OCI-LY7 (cell line): ENCODE measurements around the gene CLP1. TPM values are rescaled to one million over a fixed set of nuclear protein-coding genes. Genes with fewer than 3 reads are reported as not detected.

Experiments used
- BruUV-seq: library from RNA; stranded (reverse); fragments of 400-500 nt; replicated peaks from 2 replicates; lab custom pipeline; 2021; lab: Mats Ljungman, UMichigan
- CTCF ChIA-PET: fragments of 300-600 bp; sonication (Branson Sonifier 250); formaldehyde crosslinking; loops from one replicate; lab custom pipeline; 2022; ENCODE audit warnings: antibody characterized with exemption; ENCODE audit not compliant: unreplicated experiment; lab: Charles Lee
- POLR2A ChIA-PET: fragments of 300-600 bp; sonication (Branson Sonifier 250); formaldehyde crosslinking; loops from one replicate; lab custom pipeline; 2022; ENCODE audit warnings: antibody characterized with exemption; lab: Charles Lee
- DNase-seq: peaks from one replicate; pipeline ENCODE4 v3.0.0-alpha.2; 2015; ENCODE audit warnings: low spot score
- H2AFZ ChIP-seq: fragments of 200-600 bp; sonication (generic), shearing (Covaris generic); 2 replicates; pipeline ENCODE4 v1.6.1; 2014; ENCODE audit warnings: mild to moderate bottlenecking, antibody characterized with exemption, low read length, moderate library complexity
- H3K27ac ChIP-seq: fragments of 200-600 bp; sonication (generic); 2 replicates; pipeline ENCODE4 v1.5.1; 2014; ENCODE audit warnings: mixed run types, low read depth, mild to moderate bottlenecking, moderate library complexity, low read length, inconsistent platforms; ENCODE audit not compliant: poor library complexity, severe bottlenecking
- H3K36me3 ChIP-seq: fragments of 200-600 bp; sonication (generic); 2 replicates; pipeline ENCODE4 v1.6.1; 2014; ENCODE audit warnings: mild to moderate bottlenecking, antibody characterized with exemption, low read length, moderate library complexity, mixed read lengths; ENCODE audit not compliant: insufficient read depth
- H3K4me1 ChIP-seq: fragments of 200-600 bp; sonication (generic); 2 replicates; pipeline ENCODE4 v1.5.1; 2014; ENCODE audit warnings: mild to moderate bottlenecking, low read length; ENCODE audit not compliant: insufficient read depth, poor library complexity, severe bottlenecking
- H3K4me2 ChIP-seq: fragments of 200-600 bp; sonication (generic); 2 replicates; pipeline ENCODE4 v1.6.1; 2014; ENCODE audit warnings: mild to moderate bottlenecking, low read length
- H3K4me3 ChIP-seq: fragments of 200-600 bp; sonication (generic); 2 replicates; pipeline ENCODE4 v1.5.1; 2014; ENCODE audit warnings: mild to moderate bottlenecking, low read depth, low read length; ENCODE audit not compliant: poor library complexity, severe bottlenecking
- H3K79me2 ChIP-seq: fragments of 200-600 bp; sonication (generic); 2 replicates; pipeline ENCODE4 v1.6.1; 2016; ENCODE audit warnings: low read depth, mild to moderate bottlenecking, low read length, moderate library complexity, mixed read lengths; ENCODE audit not compliant: insufficient read depth
- H3K9me2 ChIP-seq: fragments of 200-600 bp; sonication (generic); 2 replicates; pipeline ENCODE4 v1.6.1; 2016; ENCODE audit warnings: mild to moderate bottlenecking, low read length, mixed read lengths; ENCODE audit not compliant: insufficient read depth
- H3K9me3 ChIP-seq: fragments of 200-600 bp; sonication (generic); 2 replicates; pipeline ENCODE4 v1.6.1; 2014; ENCODE audit warnings: mild to moderate bottlenecking, mixed run types, low read length, mixed read lengths
- H4K20me1 ChIP-seq: fragments of 200-600 bp; sonication (generic); 2 replicates; pipeline ENCODE4 v1.6.1; 2014; ENCODE audit warnings: mild to moderate bottlenecking, antibody characterized with exemption, low read length, moderate library complexity, mixed read lengths; ENCODE audit not compliant: insufficient read depth
- CTCF ChIP-seq: fragments of 200-600 bp; sonication (generic); conservative IDR thresholded peaks from 2 replicates; pipeline ENCODE4 v1.5.1; 2014; ENCODE audit warnings: mild to moderate bottlenecking, antibody characterized with exemption, low read length, moderate library complexity, mixed read lengths
- EZH2phosphoT487 ChIP-seq: fragments of 200-600 bp; sonication (generic); IDR thresholded peaks from 2 replicates; pipeline ENCODE4 v1.6.1; 2018; ENCODE audit warnings: low read depth, borderline replicate concordance, mild to moderate bottlenecking, mixed run types, antibody characterized with exemption, low read length, moderate library complexity, mixed read lengths
- intact Hi-C: fragments of 100-400 bp; cut with micrococcal nuclease; formaldehyde crosslinking; loops from one replicate; pipeline ENCODE4 v1.10.0; 2022; ENCODE audit not compliant: unreplicated experiment
- total RNA-seq, 2 experiments: library from RNA; depleted of rRNA in 1 of 2; stranded (reverse); fragments of >200 nt in 1 of 2; shearing (Covaris generic) in 1 of 2; gene quantifications; 2 replicates each; pipeline ENCODE4 v1.2.3, GENCODE V29; 2014 to 2022

CLP1 gene
- total RNA-seq, 2 experiments from 2014 or later = 18.5 to 20.8 TPM

DNA sequence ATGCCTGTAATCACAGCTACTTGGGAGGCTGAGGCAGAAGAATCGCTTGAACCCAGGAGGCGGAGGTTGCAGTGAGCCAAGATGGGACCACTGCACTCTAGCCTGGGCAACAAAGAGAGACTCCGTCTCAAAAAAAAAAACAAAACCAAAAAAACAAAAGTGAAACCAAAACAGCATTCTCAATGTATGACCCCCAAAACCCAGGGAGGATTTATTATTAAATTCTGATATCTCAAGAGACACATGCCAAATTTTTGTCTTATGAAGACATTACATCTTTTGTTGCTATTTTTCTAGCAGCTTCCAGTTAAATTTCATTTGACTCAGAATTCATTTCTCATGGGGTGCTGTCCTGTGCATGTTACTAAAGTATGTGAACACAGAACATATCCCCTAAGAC lies 4.9 kb upstream of the CLP1 start:
- CTCF ChIA-PET = no interaction called here
- Histone ChIP-seq H3K4me1 (peaks cover 30% of the 10 kb centered on the region), H2AFZ (peak overlapping the region; percentile 23; the same call in 1 of the 2 replicates), H3K9me3 (no peaks in the 10 kb centered on the region), H3K79me2 (peaks cover under 1% of the 10 kb centered on the region; the same call in 1 of the 2 replicates), H3K4me2 (no peak overlapping the region), H3K36me3 (no peaks in the 10 kb centered on the region), H4K20me1 (no peaks in the 10 kb centered on the region), H3K9me2 (no peaks in the 10 kb centered on the region), H3K4me3 (no peak overlapping the region), H3K27ac (no peak overlapping the region)
- no peak for DNase-seq
- TF ChIP-seq CTCF = no peak
- no peak for TF ChIP-seq EZH2phosphoT487
- no TSS peak for BruUV-seq
- POLR2A ChIA-PET = no interaction called here
- intact Hi-C loops = no loop called here

DNA sequence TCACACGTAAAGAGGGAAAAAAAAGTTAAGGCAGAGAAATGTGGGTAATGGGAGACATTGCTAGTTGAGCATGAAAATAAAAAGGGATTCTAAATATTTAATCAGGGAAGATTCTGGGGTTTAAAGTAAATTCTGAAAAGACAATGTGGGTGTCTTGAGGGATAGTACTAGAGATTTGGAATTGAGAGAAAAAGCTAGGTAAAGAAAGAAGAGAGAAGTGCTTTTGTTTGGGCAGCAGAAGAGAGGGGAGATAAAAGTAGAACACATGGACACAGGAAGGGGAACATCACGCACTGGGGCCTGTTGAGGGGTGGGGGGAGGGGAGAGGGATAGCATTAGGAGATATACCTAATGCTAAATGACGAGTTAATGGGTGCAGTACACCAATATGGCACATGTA lies 4.4 kb upstream of the CLP1 start:
- intact Hi-C loops = no loop called here
- peaks cover 6% of the 10 kb centered on the region for H3K79me2 ChIP-seq
- H4K20me1 ChIP-seq = 0 out of 2 replicates have a peak, but pooled peaks cover 4% of the 10 kb centered on the region
- BruUV-seq = no TSS peak
- H3K36me3 ChIP-seq = no peaks in the 10 kb centered on the region
- no peaks in the 10 kb centered on the region for H3K9me2 ChIP-seq
- no peaks in the 10 kb centered on the region for H3K9me3 ChIP-seq
- CTCF ChIA-PET = no interaction called here
- peak overlapping the region; percentile 23; the same call in 1 of the 2 replicates for H2AFZ ChIP-seq
- H3K4me1 ChIP-seq = peaks cover 30% of the 10 kb centered on the region
- POLR2A ChIA-PET = interaction anchor here (1.3 kb wide), 1 partner anchor 9 kb away, joined by 3 read pairs; no protein-coding TSS in a partner anchor
- no peak overlapping the region for H3K27ac ChIP-seq
- no peak overlapping the region for H3K4me2 ChIP-seq
- TF ChIP-seq CTCF (no peak), EZH2phosphoT487 (no peak)
- no peak for DNase-seq
- H3K4me3 ChIP-seq = no peak overlapping the region

DNA sequence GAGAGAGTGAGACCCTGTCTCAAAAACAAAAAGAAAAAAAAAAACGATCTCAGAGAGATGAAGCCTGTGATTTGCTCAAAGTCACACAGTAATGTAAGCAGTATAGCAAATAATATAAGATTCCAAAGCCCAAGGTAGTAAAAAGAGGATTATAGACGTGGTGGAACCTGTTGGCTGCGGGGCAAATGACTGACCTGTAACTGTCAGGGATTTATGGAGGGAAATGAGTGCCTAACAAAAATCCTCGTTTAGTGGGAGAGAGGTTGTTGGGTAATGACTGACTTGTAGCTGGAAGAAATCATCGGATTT lies 723 bp upstream of the CLP1 start:
- Histone ChIP-seq H2AFZ (peak overlapping the region; percentile 88), H3K4me1 (peaks cover 10% of the 10 kb centered on the region), H3K4me3 (peak overlapping the region; percentile 89), H3K9me3 (no peaks in the 10 kb centered on the region), H3K36me3 (peaks cover 27% of the 10 kb centered on the region), H3K9me2 (no peaks in the 10 kb centered on the region), H3K79me2 (peaks cover 22% of the 10 kb centered on the region), H4K20me1 (0 out of 2 replicates have a peak, but pooled peaks cover 9% of the 10 kb centered on the region), H3K27ac (no peak overlapping the region), H3K4me2 (peak overlapping the region; percentile 78)
- no peak for DNase-seq
- POLR2A ChIA-PET = interaction anchor here (0.6 to 2.9 kb wide), 2 partner anchors 10 to 712 kb away, joined by 3 to 12 read pairs; no protein-coding TSS in a partner anchor
- CTCF ChIA-PET = no interaction called here
- TF ChIP-seq CTCF (no peak), EZH2phosphoT487 (no peak)
- intact Hi-C loops = no loop called here
- BruUV-seq = TSS peak; percentile 81
